NCI-H128 (cell line): ENCODE measurements around the gene POMGNT1.

Source experiments
- DNase-seq: peaks from one replicate; lab custom pipeline; 2025; ENCODE audit not compliant: unreplicated experiment; lab: John Stamatoyannopoulos, UW

Gene POMGNT1

GRCh38 chr1:46211051-46211450 is 12.8 kb upstream of the POMGNT1 start:
- DNase-seq, result no peak

GRCh38 chr1:46210561-46210960 is 12.3 kb upstream of the POMGNT1 start:
- no peak for DNase-seq

- DNase-seq, result no peak
Observed at GRCh38 chr1:46206399-46206798, 8.2 kb upstream of the POMGNT1 start.

GRCh38 chr1:46205791-46206190 is 7.6 kb upstream of the POMGNT1 start:
- no peak for DNase-seq

- no peak for DNase-seq
Observed at GRCh38 chr1:46205141-46205540, 6.9 kb upstream of the POMGNT1 start.

- no peak for DNase-seq
Observed at GRCh38 chr1:46204406-46204742, 6.1 kb upstream of the POMGNT1 start.

GRCh38 chr1:46203738-46204405 is 5.6 kb upstream of the POMGNT1 start:
- DNase-seq, result no peak

- DNase-seq, result no peak
Observed at GRCh38 chr1:46199233-46199749, 1.1 kb upstream of the POMGNT1 start.

GRCh38 chr1:46197560-46197963 is 672 bp downstream of the POMGNT1 start:
- DNase-seq, result no peak

GRCh38 chr1:46196609-46197008 is 1.6 kb downstream of the POMGNT1 start:
- DNase-seq, result no peak

GRCh38 chr1:46194641-46195193 is 3.5 kb downstream of the POMGNT1 start:
- DNase-seq, result no peak

GRCh38 chr1:46193984-46194570 is 4.2 kb downstream of the POMGNT1 start:
- no peak for DNase-seq

- DNase-seq, result no peak
Observed at GRCh38 chr1:46193285-46193684, 4.9 kb downstream of the POMGNT1 start.

GRCh38 chr1:46192171-46192570 is 6.1 kb downstream of the POMGNT1 start:
- DNase-seq, result no peak

- DNase-seq, result no peak
Observed at GRCh38 chr1:46191033-46191701, 7.1 kb downstream of the POMGNT1 start.

- no peak for DNase-seq
Observed at GRCh38 chr1:46190539-46190938, 7.7 kb downstream of the POMGNT1 start.

- no peak for DNase-seq
Observed at GRCh38 chr1:46188295-46189030, 9.8 kb downstream of the POMGNT1 start.

- no peak for DNase-seq
Observed at GRCh38 chr1:46187106-46187869, 10.9 kb downstream of the POMGNT1 start.

- no peak for DNase-seq
Observed at GRCh38 chr1:46186076-46186475, 12.2 kb downstream of the POMGNT1 start.

- no peak for DNase-seq
Observed at GRCh38 chr1:46184920-46185658, 13.1 kb downstream of the POMGNT1 start.
